NCI-H2196 (cell line): ENCODE measurements around the gene NDC80.
A peak's percentile ranks its signal among the peaks of the same experiment; 100 is the strongest.

Experiments used
- DNase-seq: peaks from one replicate; lab custom pipeline; 2025; ENCODE audit not compliant: unreplicated experiment; lab: John Stamatoyannopoulos, UW

The NDC80 gene

DNA sequence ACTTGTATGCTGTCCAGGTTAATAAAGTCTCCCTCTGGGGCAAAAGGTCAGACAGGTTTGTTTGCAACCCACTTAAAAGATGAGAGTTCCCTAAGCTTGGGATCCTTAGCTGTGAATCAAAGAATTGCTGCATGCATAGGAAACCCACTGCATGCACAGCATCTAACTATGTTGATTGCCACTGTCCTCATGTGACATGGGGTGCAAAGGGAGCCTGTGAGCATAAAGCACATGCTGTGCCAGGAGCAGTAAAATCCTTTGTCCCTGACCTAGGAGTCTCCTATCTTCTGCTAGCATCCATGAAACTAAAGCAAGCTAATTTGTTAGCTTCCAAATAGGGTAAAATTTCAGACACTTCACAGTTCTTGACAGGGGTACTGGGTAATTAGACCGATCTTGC is 13.8 kb upstream of the NDC80 start:
- DNase-seq: no peak

DNA sequence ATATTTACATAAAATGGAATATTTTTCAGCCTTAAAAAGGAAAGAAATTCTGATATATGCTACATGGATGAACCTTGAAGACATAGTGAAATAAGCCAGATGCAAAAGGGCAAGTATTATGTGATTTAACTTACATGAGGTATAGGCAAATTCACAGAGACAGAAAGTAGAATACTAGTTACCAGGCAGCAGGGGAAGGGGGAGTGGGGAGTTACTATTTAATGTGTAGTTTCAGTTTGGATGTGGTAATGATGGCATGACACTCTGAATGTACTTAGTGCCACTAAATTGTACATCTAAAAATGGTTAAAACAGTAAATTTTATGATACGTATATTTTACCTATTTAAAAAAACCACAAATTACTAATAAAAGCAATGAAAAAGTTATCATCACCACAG is 12.1 kb upstream of the NDC80 start:
- DNase-seq: no peak

DNA sequence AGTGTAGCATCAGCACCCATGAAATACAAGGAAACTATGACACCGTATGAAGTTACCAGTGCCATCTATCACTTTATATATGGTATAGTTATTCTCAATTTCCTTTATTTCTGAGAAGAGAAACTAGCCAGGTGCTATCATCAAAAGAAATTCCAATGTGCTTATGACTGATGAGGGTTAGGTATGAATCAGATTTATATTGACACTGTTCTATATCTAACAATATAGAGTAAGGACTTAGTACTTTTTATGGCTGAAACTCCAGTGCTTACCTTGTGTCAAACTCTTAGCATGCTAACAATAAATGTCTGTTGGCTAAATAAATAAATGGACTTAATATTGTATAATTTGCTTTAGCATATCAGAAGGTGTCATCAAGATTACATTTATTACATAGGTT is 7.0 kb upstream of the NDC80 start:
- no peak for DNase-seq

DNA sequence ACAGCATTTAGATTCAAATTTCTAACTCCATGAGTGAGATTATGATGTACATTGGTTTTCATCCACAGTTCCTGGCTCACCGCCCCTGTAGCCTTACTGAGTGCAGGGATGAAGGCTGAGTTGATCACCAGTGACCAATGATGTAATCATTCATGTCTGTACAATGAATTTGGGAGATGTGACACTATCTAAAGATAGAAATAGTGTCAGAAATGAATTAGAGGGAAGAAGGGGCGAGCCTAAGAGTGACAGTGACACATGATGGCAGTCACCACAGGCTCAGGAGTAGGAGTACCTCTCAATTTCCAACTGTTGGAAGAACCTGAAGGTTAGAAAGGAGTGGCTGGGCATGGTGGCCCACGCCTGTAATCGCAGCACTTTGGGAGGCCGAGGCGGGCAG is 3.2 kb upstream of the NDC80 start:
- no peak for DNase-seq

DNA sequence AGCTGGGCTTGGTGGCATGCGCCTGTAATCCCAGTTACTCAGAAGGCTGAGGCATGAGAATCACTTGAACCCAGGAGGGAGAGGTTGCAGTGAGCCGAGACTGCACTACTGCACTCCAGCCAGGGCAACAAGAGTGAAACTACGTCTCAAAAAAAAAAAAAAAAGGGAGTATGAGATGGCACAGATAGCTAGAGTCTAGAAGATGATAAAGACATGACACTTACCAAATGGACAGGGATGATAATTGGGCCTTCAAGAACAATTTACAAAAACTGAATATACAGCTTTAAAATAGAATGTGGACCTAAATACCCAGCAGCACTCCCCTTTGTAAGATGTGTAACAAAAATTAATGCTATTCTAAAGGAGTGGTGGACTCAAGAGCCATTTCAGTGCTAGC is 2.8 kb upstream of the NDC80 start:
- DNase-seq: no peak

DNA sequence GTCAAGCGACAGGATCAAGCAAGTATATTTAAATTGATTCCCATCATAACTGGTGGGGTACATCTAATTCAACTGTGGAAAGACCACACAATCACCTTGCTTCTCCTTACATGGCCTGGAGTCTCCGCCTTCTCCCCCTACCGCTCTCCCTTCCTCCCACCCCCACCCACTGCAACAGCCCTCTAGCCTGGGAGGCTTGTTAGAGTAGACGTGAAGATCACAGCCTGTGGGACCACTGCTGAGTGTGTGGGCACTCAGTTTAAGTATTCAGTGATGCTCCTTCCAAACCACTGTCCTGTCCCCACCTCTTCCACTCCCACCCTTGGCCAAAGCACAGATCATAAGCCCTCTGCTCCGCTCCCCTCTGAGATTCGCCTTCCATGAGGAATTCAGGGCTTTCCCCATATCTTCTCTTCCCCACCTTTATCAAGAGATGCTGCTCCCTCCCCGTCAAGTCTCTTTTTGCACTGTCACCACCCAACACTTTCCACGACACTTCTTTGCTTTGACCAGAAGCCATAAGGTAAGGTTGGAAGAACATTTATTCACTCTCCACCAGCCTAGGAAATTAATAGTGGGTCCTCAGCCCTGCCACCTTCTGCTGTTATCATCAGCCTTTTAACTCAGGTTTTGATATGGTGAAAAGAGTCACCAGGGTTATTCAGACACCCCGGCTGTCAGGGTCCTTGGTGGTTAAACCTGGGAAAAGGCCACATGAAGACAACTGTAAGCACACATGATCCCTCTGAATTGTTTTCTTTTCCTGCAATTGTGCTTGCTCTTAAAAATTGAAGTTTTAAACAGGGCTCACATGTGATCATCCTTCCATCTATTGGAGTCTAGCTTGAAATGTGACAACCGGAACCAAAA is 1.8 kb upstream of the NDC80 start:
- DNase-seq: no peak

DNA sequence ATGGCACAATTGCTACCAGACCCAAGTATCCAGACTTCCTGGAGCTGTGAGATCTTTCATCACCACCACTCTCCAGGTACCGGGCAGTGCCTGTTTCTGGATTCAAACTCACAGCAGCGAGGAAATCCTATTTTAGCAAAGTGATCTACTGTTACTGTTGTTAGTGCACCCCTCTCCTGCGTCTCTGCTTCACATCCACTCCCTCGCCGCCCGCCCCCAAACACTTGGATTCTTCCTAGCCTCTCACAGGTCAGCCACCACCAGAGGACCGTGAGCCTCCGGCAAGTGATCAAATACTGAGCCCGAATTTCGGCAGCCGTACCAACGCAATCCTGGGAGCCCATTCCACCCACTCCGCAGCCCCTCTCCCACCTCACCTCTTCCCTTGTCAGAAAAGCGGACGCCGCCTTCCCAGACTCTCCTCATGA is 571 bp upstream of the NDC80 start:
- peak; percentile 76 for DNase-seq

DNA sequence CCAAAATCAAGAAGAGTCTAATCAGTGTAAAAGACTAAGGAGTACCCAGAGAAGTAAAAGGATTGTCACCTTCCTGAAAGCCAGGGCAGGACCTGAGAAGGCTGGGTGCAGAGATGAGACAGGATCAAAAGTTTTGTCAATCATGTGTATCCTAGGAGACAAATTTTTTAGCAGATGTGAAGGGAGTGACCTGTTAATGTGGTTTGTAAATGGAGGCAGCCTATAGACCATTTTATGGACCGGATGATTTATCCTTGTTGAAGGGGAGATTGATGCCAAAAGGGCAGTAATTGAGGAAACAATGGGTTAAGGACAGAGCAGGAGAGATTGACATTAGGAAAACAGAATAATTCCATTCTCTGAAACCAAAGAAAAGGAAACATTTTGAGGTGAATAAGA is 813 bp downstream of the NDC80 start:
- no peak for DNase-seq

DNA sequence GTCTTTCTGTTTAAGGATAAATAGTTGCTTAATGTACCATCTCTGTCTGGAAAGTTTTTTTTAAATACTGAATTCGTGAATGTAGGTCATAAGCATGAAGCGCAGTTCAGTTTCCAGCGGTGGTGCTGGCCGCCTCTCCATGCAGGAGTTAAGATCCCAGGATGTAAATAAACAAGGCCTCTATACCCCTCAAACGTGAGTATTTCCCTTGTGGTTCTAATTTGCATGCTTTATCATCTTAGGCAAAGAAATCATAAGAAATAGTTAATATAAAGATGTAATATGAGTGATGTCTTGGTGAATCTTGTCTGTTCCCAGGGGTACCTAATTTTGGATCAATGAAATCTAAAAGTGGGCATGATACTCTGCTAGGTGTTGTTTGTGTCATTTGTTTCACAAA is 1.5 kb downstream of the NDC80 start:
- DNase-seq: no peak

DNA sequence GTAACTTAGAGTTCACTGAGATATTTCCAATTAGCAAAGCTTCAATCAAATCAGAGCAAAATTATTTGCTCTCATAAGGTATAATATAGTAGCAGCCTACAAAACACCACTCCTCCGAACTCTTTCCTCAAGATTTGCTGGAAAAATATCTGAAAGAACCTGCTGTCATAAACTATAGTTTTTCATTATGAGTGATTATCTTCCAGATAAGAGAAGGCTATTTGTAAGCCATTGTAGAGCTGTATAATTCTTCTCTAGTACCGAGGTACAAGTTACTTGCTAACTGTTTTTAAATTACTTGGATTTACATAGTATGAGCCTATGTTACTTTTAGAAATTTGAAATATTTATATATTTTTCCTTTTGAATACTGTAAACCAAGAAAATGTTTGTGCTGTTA is 2.1 kb downstream of the NDC80 start:
- no peak for DNase-seq

DNA sequence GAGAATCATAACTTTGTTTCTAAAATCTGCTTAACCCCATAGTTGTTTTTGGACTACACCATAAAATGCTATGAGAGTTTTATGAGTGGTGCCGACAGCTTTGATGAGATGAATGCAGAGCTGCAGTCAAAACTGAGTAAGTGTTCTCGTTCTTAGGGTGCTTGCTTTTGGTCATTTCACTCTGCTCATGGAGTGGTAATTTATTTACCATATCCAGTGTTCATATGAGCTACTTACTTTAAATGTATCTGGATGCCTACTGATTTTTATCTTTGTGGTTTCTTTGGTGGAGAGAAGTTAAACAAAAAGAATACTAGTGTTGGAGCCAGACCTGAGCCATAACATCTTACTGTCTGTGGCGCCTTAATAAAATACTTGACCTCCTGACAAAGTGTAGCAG is 16.4 kb downstream of the NDC80 start:
- DNase-seq: no peak

DNA sequence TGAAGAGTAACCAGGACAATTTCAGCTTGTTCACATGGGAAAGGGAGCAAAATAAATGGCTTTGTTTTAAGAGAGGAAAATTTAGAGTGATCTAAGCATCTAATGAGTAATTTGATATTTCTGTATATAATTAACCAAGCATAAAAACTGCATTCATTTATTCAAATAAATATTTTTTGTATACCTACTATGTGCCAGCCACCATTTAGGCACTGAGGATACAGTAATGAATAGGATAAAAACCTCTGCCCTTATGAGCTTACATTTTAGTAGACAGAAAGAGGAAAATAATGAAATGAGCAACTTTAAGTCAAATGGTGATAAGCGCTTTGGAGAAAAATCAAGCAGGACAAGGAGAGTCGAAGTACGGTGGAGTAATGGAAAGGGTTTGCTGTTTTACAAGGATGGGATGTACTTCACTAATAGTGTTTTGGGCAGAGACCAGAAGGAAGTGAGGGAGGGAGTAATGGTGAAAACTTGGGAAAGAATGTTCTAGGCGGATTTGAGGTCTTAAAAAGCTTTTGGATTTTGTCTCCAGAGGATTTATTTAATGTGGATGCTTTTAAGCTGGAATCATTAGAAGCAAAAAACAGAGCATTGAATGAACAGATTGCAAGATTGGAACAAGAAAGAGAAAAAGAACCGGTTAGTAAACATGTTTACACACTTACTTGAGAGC is 17.4 kb downstream of the NDC80 start:
- no peak for DNase-seq

DNA sequence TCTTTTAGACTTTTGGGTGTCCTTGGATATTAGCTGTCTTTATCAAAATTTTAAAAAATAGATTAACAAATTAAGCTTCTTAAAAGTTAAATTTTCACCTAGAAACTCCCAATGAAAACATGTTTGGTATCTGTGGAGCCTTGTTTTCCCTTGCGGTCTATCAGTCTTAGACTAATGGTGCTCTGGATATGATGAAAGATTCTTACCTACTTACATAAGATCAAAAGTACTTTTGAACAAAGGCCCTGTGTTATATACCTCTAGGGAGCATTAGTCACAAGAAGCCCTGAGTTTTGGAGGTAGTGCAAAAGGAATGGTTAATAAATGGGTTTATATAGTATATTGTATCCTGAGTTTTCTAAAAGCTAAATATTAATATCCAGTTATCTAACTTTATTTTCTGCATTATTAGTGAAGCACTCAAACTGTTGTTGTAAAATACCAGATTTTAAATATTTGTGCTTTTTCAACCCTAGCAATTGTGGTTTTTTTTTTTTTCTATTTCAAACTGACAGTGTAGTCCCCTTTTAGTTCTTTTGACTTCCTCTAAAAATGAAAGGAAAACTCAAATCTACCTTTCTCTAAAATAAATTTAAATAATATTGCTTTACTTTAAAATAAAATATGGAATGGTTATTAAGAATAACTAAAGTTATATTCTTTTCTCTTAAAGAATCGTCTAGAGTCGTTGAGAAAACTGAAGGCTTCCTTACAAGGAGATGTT is 18.1 kb downstream of the NDC80 start:
- DNase-seq: no peak

DNA sequence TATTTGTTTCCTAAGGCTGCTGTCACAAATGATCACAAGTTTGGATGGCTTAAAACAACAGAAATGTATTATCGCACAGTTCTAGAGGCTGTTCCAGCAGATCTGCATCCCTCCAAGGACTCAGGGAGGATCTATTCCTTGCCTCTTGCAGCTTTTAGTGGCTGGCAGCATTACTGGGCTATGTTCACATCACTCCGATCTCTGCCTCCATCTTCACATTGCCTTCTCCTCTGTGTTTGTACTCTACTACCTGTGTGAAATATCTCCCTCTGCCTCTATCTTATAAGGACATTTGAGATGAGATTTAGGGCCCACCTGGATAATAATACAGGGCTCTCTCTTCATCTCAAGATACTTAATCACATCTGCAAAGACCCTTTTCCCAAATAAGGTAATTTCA is 18.9 kb downstream of the NDC80 start:
- no peak for DNase-seq

DNA sequence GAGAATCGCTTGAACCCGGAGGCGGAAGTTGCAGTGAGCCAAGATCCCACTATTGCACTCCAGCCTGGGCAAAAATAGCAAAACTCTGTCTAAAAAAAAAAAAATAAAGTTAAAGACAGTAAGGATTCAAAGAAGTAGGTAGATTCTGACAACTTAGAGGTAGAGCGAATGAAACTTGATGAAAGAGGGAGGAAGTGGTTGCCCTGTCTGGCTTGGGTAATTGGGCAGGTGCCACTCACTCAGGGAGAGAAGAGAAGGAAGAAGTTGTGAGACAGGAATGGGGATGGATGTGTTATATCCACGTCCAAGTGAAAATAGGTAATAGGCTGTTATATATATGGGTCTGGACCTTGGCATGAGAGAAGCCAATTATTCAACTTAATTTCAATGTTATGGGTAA is 26.3 kb downstream of the NDC80 start:
- DNase-seq: no peak

DNA sequence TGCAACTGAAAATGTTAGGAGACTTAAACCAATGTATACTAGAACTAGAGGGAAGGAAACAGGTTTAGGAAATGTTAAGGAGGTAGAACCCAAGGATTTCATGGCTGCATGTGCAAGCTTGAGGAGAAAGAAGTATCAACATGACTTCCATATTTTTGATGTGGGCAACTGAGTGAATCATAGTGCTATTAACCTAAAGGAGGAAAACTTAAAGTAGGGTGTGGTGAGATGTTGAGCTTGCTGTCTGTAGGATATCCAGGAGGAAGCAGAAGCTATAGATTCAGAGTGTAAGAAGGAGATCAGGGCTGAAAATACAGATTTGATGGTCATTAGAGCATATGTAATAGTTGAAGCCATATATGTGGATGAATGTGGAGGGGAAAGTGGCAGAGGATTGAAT is 31.5 kb downstream of the NDC80 start:
- no peak for DNase-seq

DNA sequence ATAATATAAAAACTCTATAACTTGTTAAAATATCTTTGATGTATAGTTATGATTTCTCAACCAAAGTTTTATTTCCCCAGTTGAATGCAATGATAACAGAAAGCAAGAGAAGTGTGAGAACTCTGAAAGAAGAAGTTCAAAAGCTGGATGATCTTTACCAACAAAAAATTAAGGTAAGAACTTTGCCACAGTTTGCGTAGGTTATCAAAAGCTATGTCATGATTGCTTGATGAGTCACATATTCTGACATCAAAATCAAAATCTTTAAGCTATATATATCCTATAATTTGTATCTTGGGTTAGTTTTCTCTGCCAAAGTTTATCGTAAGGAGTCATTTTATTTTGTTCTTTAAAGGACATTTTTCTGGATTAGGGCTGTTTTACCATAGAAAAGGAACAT is 35.0 kb downstream of the NDC80 start:
- DNase-seq: no peak

DNA sequence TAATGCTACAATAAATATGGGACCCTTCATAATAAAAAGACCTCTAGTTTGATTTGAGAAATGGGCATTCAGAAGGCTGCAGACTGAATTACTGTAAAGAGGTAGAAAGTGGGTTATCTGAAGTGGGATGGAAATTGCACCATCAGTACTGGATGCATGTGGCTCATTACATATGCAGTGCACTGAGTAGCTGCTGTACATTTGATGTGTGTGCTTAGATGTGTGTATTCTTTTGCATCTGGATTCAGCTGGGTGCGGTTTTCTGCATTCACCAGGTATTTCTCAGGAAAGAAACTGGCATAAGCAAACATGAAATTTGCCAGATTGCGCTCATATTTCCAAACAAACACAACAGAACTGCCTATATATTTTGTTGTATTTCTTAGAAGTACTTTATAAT is 38.2 kb downstream of the NDC80 start:
- DNase-seq: no peak

DNA sequence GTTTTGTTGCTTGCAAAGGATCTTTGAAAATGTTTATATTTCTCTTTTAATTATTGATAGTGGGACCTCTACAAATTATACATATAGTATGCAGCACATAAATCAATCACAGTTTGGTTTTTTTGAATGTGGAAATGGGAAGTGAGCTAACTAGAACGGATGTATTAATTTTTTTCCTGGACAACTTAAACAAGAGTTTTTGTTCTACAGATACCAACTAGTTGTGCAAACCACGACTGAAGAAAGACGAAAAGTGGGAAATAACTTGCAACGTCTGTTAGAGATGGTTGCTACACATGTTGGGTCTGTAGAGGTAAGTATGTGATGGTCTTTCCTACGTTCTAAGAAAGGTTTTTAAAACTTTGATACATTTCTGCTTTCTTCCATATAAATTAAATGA is 39.2 kb downstream of the NDC80 start:
- DNase-seq: no peak

DNA sequence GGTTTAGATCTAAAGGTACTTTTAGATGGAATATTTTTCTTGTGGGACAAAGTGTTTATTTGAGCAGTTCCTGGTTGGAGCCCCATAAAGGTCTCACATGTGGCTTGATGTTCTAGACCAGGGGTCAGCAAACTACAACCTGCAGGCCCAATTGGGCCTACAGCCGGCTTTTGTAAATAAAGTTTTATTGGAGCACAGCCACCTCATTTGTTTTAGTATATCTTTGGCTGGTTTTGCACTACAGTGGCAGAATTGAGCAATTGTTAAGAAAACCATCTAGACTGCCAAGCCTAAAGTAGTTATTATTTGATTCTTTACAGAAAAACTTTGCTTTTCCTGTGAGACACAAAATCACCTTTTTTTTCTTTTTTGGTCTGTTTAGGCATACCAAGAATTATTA is 41.6 kb downstream of the NDC80 start:
- DNase-seq: no peak

DNA sequence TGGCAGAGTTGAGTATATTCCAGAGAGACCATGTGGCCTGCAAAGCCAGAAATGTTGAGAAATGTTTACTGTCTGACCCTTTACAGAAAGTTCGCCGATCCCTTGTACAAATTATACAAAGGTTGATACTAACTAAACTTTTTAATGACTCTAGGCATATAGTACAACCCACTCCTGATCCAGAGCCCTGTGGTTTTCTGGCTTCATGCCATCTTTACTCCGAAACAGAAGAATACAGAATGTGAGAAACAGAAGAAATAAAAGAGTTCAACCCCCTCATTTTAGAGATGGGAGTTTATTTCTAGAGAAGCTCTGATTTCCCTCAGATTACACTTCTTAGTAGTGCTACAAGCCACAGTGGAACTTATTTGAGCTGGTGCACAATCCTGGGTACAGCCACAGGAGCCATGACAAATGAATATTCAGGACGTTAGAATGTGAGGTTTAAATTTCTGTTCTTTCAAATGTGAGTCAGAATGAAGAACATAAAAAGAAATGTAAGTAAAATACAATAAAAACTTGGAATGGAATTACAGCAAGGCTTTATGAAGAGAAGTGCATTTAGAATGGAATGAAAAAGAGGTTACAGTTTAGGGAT is 46.1 kb downstream of the NDC80 start:
- DNase-seq: no peak

DNA sequence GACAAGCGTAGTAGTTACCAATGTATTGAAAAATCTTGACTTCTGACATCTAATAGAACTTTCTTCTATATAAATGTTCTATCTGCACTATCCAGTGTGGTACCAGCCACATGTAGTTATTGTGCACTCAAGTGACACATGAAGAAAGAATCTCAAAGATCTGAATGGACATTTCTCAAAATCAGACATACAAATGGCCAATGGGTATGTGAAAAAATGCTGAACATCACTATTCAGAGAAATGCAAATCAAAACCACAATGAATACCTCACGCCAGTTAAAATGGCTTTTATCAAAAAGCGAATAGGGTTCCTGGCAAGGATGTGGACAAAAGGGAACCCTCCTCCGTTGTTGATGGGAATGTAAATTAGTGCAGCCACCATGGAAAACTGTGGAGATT is 46.7 kb downstream of the NDC80 start:
- no peak for DNase-seq
